Measurements from ENCODE around the gene GALNT17. TPM values are rescaled to one million over a fixed set of nuclear protein-coding genes. Genes with fewer than 3 reads are reported as not detected.

Gene GALNT17
- 10 to 100 TPM; 10.4 to 10.8 TPM for total RNA-seq
- 1 to 10 TPM; 2.8 to 4.4 TPM for polyA plus RNA-seq
- long read RNA-seq, donor 1, partial matches to known transcripts = 16 of 18 reads
- long read RNA-seq, donor 1, other reads (novel, unspliced or antisense) = 0 of 18 reads
- long read RNA-seq, donor 2 = 0 reads
- long read RNA-seq, donor 3 = 0 reads
- long read RNA-seq, donor 4, partial matches to known transcripts = 0 of 1 reads
- long read RNA-seq, donor 4, other reads (novel, unspliced or antisense) = 0 of 1 reads
- long read RNA-seq, donor 5 = 0 reads

- H3K36me3 ChIP-seq (ENCODE audit: control insufficient read depth in 4 of 4, insufficient read depth in 4 of 4, low read length in 4 of 4) = no peaks in the 10 kb centered on the region
- no peak for TF ChIP-seq CTCF (IDR thresholded peaks at IDR 0.05; ENCODE audit: control extremely low read depth, extremely low read depth)
- ATAC-seq (ENCODE audit: insufficient read depth, low FRiP score) = no peak
- H3K4me1 ChIP-seq (ENCODE audit: control insufficient read depth in 5 of 5, insufficient read depth in 5 of 5, low read length in 5 of 5) = peaks cover 0 to 10% (median 4%) of the 10 kb centered on the region in 5 donors
- peak within 1 kb of the TSS in 1 of 2 donors; percentile 55 for H3K9ac ChIP-seq (ENCODE audit: insufficient read depth in 1 of 2, low read length in 2 of 2)
- H3K27me3 ChIP-seq (ENCODE audit: control insufficient read depth in 3 of 3, insufficient read depth in 3 of 3, low read length in 2 of 3) = peaks cover 0 to 18% (median 14%) of the 10 kb centered on the region in 3 donors
- peak within 1 kb of the TSS in 1 of 2 donors; percentile 91 for H3K27ac ChIP-seq (ENCODE audit: low read depth in 1 of 2, low read length in 1 of 2)
- H3K4me3 ChIP-seq = peak within 1 kb of the TSS; percentile 47
- WGBS, 2 donors = 0 to 3% methylated on average over 27 to 34 of the region's 34 CpGs
- no peak for DNase-seq
- H3K9me3 ChIP-seq (ENCODE audit: control insufficient read depth in 4 of 4, insufficient read depth in 3 of 4, low read length in 3 of 4) = no peaks in the 10 kb centered on the region
Observed at GRCh38 chr7:71132127-71132376, at the start of gene GALNT17. Gene GALNT17 (plus strand): TSS chr7:71132144.

- Histone ChIP-seq H3K9me3 (ENCODE audit: control insufficient read depth in 4 of 4, insufficient read depth in 3 of 4, low read length in 3 of 4) (peaks cover 0 to 1% (median 0%) of the 10 kb centered on the region in 4 donors), H3K36me3 (ENCODE audit: control insufficient read depth in 4 of 4, insufficient read depth in 4 of 4, low read length in 4 of 4) (no peaks in the 10 kb centered on the region), H3K4me3 (no peak overlapping the region), H3K4me1 (ENCODE audit: control insufficient read depth in 5 of 5, insufficient read depth in 5 of 5, low read length in 5 of 5) (no peaks in the 10 kb centered on the region), H3K27me3 (ENCODE audit: control insufficient read depth in 3 of 3, insufficient read depth in 3 of 3, low read length in 2 of 3) (no peaks in the 10 kb centered on the region), H3K27ac (ENCODE audit: low read depth in 1 of 2, low read length in 1 of 2) (no peak overlapping the region), H3K9ac (ENCODE audit: insufficient read depth in 1 of 2, low read length in 2 of 2) (no peak overlapping the region)
- TF ChIP-seq CTCF (IDR thresholded peaks at IDR 0.05; ENCODE audit: control extremely low read depth, extremely low read depth) = no peak
- no peak for DNase-seq
- no peak for ATAC-seq (ENCODE audit: insufficient read depth, low FRiP score)
- 65 to 74% methylated on average over 2 of the region's 2 CpGs for WGBS, 2 donors
Observed at GRCh38 chr7:71095266-71095860, 36.6 kb upstream of the GALNT17 start.

- no peak overlapping the region for H3K9ac ChIP-seq (ENCODE audit: insufficient read depth in 1 of 2, low read length in 2 of 2)
- H3K27me3 ChIP-seq (ENCODE audit: control insufficient read depth in 3 of 3, insufficient read depth in 3 of 3, low read length in 2 of 3) = no peaks in the 10 kb centered on the region
- ATAC-seq (ENCODE audit: insufficient read depth, low FRiP score) (no peak), DNase-seq (peak in 2 of 3 donors; percentile 4 to 15)
- H3K27ac ChIP-seq (ENCODE audit: low read depth in 1 of 2, low read length in 1 of 2) = no peak overlapping the region
- H3K36me3 ChIP-seq (ENCODE audit: control insufficient read depth in 4 of 4, insufficient read depth in 4 of 4, low read length in 4 of 4) = no peaks in the 10 kb centered on the region
- no peaks in the 10 kb centered on the region for H3K4me1 ChIP-seq (ENCODE audit: control insufficient read depth in 5 of 5, insufficient read depth in 5 of 5, low read length in 5 of 5)
- 95% methylated on average over 1 of the region's 1 CpG for WGBS, 2 donors
- TF ChIP-seq CTCF (IDR thresholded peaks at IDR 0.05; ENCODE audit: control extremely low read depth, extremely low read depth) = no peak
- peaks cover 0 to 1% (median 0%) of the 10 kb centered on the region in 4 donors for H3K9me3 ChIP-seq (ENCODE audit: control insufficient read depth in 4 of 4, insufficient read depth in 3 of 4, low read length in 3 of 4)
- no peak overlapping the region for H3K4me3 ChIP-seq
Observed at GRCh38 chr7:71096351-71096750, 35.6 kb upstream of the GALNT17 start.

Measured in lung (tissue), 16 donors.